Ureter (tissue), 1 donor: Measurements from ENCODE around the gene TCEA2. TPM values are rescaled to one million over a fixed set of nuclear protein-coding genes. Genes with fewer than 3 reads are reported as not detected.

Source experiments
- DNase-seq: peaks from one replicate; pipeline ENCODE4 v3.0.0-alpha.2; 2020; ENCODE audit warnings: low spot score
- total RNA-seq: library from RNA; stranded (reverse); gene quantifications from one replicate; pipeline ENCODE4 v1.2.4, GENCODE V29; 2023
- donor health status: DM: yes; HTN: yes; CAD: no.

Gene TCEA2
- total RNA-seq, 1 donor from 2014 or later: 43.6 TPM

- DNase-seq: no peak
These were observed 30.1 kb downstream of the TCEA2 start for GRCh38 chr20:64093013-64093503.

GRCh38 chr20:64095455-64095854 lies 32.5 kb downstream of the TCEA2 start:
- DNase-seq: no peak

DNA sequence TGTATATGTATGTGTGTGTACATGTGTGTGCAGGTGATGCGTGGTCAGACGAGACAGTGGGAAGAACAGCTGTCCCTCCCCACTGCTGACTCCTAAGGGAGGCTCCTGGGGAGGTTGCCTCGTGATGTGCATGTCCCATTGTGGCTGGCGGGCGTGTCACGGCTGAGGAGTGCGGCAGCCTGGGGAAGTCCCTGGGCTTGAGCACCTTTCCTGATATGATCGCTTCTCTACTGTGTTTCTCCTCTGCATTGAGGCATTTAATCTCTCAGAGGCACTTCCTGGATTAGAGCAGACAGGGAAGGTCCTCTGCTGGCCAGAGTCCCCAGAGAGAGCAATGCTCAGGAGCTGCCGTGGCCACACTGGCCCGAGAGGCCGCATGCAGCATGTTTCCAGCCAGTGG lies 32.9 kb downstream of the TCEA2 start:
- DNase-seq: no peak

GRCh38 chr20:64096535-64096934 lies 33.5 kb downstream of the TCEA2 start:
- DNase-seq: no peak

DNA sequence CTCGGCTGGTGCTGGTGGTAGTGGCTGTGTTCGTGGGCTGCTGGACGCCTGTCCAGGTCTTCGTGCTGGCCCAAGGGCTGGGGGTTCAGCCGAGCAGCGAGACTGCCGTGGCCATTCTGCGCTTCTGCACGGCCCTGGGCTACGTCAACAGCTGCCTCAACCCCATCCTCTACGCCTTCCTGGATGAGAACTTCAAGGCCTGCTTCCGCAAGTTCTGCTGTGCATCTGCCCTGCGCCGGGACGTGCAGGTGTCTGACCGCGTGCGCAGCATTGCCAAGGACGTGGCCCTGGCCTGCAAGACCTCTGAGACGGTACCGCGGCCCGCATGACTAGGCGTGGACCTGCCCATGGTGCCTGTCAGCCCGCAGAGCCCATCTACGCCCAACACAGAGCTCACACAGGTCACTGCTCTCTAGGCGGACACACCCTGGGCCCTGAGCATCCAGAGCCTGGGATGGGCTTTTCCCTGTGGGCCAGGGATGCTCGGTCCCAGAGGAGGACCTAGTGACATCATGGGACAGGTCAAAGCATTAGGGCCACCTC lies 35.5 kb downstream of the TCEA2 start:
- no peak for DNase-seq

- no peak for DNase-seq
These were observed 36.2 kb downstream of the TCEA2 start for GRCh38 chr20:64099086-64099786.

DNA sequence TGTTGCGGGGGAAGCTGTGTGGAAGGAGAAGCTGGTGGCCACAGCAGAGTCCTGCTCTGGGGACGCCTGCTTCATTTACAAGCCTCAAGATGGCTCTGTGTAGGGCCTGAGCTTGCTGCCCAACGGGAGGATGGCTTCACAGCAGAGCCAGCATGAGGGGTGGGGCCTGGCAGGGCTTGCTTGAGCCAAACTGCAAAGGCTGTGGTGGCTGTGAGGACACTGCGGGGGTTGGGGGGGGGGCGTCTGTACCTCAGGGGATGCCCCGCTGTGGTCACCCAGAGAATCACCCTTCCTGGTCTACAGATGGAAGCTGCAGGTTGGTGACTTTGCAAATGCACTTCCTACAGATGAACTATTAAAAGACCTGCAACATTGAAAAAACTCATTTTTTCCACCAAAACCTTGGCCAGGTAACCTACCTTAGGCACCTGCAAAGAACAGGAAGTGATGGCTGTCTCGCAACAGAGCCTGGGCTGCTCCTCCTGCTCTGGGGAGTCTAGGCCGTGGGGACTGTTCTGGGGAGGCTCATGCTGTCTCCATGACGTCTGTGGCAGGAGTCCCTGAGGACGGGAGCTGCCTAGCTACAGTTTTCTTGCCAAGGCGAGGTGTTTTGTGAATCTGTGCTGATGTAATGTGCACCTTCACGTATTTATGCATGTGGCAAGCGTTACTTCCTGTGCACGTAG lies 37.0 kb downstream of the TCEA2 start:
- no peak for DNase-seq

DNA sequence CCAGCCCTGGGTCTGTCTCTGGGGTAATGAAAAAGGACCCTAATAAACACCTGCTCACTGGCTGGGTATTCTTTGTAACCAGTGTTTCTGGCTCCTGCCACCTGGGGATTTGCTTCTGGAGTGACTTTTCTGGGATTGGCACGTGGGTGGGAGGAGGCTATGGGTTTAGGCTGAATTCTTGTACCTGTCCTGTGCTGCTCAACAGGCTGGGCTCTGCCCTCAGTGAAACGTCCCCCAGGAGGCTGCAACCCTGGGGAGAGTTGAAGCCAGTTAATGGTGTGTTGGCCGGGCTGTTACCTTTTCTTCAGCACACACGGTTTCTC lies 37.5 kb downstream of the TCEA2 start:
- no peak for DNase-seq

GRCh38 chr20:64100946-64101688 lies 38.1 kb downstream of the TCEA2 start:
- no peak for DNase-seq

DNA sequence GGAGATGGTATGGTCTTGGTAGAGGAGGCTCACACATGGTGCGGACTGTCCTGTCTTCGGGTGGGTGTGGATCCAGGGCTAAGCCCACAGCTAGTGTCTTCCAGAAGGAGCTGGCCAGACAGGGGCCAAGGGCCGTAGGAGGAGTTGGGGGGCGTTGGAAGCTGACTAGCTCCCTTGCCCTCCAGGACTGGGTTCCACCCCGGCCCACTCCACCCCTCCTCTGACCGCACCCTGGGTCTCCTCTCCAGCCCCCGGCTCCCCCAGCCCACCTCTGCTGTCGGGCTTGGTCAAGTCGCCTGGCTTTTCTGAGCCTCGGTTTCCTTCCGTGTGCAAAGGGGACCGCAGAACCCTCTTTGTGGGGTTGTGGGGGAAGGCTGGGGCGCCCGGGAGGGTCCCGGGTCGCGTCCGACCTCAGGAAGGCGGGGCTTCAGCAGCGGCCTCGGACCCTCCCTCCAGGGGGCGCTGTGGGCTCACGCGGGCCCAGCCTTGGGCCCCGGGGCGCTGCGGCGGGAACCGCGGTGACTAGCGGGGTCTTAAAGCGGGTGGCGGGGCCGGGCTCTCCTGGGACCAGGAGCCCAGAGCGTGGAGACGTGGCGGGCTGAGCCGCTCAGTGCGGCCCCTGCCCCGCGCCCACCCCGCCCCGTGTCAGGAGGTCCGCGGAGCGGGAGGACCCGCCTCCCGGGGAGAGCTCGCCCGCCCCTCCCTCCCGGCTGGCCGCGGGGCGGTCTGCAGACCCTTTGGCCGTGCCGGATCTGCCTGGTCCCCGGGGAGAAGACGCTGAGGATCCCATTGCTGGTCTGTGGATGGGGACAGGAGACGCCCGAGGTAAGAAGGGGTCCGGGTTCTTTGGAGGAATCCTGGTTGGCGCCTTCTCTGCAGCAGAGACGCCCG lies 39.0 kb downstream of the TCEA2 start:
- no peak for DNase-seq

DNA sequence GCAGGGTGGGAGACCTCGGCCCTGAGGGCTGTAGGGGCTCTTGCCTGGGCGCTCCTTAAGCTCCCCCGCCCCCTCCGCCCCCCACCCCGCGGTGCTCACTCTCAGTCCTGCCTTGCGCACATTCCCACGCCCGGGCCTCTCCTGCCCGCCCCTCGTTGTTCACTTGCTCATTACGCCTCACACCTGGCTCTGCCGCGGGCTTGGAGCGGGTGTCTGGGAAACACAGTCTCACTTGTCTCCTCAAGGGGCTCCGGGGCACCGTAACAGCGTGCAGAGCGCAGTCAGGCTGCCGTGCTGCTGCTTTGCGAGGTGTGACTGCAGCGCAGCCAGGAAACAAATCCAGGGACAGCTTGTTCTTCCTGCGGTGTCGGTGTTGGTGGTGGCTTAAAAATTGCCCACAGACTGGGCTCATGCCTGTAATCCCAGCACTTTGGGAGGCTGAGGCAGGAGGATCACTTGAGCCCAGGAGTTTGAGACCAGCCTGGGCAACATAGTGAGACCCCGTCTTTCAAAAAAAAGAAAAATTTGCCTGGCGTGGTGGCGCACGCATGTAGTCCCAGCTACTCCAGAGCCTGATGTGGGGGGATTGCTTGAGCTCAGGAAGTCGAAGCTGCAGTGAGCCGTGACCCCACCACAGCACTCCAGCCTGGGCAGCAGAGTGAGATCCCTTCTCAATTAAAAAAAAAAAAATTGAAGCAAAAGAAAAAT lies 39.8 kb downstream of the TCEA2 start:
- DNase-seq: no peak

DNA sequence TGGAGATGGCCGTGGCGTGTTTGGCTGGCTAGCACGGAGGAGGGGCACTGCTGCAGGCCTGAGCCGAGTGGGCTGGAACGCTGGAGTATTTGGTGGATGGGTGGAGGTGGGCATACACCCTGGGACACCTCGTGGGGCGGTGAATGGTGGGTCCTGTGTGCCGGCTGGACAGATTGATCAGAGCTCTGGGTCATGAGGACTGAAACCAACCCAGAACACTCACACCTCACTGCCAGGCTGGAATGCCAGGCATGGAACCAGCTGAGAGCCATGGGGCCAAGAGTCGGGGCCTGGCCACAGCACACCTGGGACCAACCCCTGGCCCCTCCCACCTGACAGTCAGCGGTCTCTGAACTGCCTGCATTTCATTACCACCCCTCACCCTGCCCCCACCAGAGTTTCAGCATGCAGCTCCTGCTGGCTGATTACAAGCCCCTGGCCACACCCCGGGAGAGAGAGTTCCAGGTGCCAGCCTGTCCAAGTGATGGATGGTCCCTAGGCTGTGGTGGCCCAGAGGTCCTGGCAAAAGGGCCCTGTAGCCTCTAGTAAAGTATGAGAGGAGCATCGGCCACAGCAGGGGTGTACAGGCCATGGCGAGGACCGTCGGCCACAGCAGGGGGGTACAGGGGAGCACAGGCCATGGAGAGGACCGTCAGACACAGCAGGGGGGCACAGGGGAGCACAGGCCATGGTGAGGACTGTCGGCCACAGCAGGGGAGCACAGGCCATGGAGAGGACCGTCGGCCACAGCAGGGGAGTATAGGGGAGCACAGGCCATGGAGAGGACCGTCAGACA lies 41.1 kb downstream of the TCEA2 start:
- peak; percentile 38 for DNase-seq

DNA sequence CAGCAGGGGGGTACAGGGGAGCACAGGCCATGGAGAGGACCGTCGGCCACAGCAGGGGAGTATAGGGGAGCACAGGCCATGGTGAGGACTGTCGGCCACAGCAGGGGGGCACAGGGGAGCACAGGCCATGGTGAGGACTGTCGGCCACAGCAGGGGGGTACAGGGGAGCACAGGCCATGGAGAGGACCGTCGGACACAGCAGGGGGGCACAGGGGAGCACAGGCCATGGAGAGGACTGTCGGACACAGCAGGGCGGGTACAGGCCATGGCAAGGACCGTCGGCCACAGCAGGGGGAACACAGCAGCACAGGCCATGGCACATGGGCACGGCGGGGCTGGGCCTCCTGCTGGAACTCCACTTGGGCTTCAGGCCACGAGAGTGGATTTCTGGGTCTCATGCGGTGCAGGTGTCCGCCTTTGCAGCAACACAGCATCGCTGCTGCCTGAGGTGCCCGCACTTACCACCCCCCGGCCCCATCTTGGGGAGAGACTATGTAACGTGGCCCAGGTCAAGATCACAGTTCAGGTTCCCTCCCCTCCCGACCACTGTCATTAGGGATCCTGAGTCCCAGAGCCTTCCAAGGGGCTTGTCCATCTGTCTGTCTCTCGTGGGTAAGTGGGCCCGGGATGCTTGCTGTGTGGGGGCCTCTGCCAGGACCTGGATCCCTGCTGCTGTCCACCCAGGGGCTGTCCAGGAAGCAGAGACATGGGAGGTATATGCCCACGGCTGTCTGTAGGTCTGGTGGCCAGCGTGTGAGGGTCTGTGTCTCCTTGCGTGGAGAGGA lies 41.9 kb downstream of the TCEA2 start:
- peak; percentile 28 for DNase-seq

DNA sequence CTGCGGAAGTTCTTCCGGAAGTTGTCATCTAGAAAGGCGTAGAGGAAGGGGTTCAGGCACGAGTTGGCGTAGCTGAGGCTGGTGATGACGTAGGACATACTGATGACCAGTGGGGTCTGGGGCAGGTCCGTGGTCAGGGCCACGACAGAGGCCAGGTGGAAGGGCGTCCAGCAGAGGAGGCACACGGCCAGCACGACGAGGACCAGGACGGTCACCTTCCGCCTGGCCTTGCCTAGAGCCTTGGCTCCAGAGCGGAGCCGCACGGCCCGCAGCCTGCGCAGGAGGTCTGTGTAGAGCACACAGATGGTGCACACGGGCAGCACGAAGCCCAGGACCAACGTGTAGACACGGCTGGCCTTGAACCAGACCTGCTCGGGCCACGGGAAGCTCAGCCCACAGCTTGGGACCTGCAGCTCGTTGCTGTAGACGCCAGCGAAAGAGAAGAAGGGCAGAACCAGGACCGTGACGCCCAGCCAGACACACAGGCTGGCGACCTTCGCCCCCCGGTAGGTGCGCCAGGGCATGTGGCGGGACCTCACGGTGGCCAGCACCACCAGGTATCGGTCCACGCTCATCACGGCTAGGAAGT lies 42.9 kb downstream of the TCEA2 start:
- DNase-seq: no peak

DNA sequence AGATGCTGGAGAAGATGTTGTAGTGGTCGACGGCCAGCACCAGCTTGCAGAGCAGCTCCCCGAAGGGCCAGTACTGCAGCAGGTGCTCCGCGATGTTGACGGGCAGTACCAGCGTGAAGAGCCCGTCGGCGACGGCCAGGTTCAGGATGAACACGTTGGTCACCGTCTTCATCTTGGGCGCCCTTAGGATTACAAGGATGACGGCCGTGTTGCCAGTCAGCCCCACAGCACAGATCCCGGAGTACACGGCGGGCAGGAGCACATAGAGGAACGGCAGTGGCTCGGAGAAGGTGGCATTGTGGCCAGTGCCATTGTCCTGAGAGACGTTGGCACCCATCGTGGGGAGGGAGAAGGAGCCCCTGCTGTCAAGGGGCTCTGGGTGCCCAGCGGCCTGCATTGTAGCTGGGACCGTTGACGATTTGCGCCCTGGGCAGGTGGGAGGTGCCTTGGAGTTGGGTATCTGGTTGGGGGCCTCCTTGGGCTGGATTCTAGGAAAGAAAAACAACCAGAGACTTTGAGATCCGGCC lies 43.5 kb downstream of the TCEA2 start:
- DNase-seq: no peak

DNA sequence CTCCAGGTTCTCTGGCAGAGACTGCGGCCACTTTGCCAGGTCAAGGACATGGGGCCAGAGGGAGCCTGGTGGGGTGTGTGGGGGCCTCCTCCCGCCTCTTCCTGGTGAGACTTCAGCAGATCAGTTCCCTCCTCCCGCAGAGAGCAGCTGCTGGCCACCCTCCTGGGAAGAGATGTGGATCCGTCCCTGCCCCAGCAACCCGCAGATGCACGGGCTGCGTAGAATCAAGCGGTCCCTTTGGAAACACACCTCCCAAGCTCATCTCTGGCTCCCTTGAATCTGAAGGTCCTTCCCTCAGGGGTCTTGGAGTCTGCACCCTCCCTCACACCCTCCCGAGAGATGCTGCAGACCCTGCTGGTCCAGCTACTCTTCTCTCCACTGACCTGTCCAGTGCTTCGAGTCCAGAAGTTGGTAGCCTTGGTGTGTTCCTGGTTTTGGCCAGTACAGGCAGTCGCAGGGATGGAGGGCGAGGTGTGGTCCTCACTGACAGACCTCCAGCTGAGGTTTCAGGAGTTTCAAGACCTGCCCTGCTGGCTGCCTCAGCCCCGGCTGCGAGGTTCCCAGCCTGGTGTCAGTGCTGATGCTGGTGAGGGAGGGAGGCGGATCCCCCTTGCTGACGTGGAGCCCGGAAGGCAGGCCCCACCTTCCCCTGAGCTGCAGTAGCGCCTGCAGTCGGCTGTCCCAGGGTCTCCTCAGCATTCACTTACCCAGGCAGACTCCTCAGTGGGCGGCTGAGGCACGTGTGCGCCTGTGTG lies 44.2 kb downstream of the TCEA2 start, which contains the start of gene NPBWR2:
TSS of gene NPBWR2 (minus strand) at position 585 of the 755 bp plus-strand sequence. CDS start 734 bp downstream, outside the sequence.
- DNase-seq: peak; percentile 38

DNA sequence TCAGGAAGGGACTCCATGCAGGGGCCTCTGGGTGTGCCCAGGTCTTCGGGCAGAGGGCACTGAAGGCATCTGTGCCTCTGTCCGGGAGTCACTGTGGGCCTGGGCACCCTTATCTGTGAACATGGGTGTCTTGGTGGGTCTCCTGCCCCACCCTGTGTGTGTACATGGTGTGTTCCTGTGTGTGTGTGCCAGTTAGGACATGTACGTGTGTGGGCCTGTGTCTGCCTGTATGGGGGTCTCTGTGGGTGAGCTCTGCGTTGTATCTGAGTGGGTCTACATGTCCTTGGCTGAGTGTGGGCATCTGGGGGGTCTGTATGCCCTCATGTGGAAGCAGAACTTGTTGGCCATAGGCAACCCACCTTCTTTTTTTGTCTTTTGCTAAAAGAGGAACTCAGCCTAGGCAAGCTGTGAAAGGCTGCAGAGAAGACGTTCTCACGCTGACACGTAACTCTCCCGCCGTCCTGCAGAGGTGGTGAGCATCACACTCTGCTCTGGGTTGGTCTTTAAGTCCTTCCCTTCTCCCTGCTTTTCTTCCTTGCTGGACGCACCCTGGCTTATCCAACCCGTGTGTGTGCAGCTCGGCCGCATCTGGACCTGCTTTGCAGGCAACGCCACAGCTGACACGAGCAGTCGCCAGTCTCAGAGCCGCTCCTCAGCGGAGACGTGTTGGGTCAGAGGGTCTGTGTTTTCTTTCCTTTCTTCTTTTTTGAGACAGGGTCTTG lies 44.9 kb downstream of the TCEA2 start:
- peak; percentile 41 for DNase-seq
